HAP-1 (cell line): ENCODE data around the gene SPATA19.

Experiments used
- DNase-seq, 2 experiments: peaks; one replicate each; pipeline ENCODE4 v3.0.0-alpha.2; 2016 to 2020; ENCODE audit warnings: low spot score in 2 of 2
- H3K27me3 ChIP-seq: fragments of 250-450 bp; sonication (Bioruptor Pico); 2 replicates; pipeline ENCODE4 v1.5.1; 2020; ENCODE audit warnings: low read depth, mild to moderate bottlenecking, moderate library complexity
- H3K36me3 ChIP-seq: fragments of 250-450 bp; sonication (Bioruptor Pico); replicated peaks from 2 replicates; pipeline ENCODE4 v1.5.1; 2020; ENCODE audit warnings: mild to moderate bottlenecking
- H3K4me1 ChIP-seq: fragments of 250-450 bp; sonication (Bioruptor Pico); 2 replicates; pipeline ENCODE4 v1.5.1; 2020; ENCODE audit warnings: mild to moderate bottlenecking
- H3K4me3 ChIP-seq: fragments of 250-450 bp; sonication (Bioruptor Pico); 2 replicates; pipeline ENCODE4 v1.5.1; 2020; ENCODE audit warnings: mild to moderate bottlenecking, moderate library complexity
- H3K9me3 ChIP-seq: fragments of 250-450 bp; sonication (Bioruptor Pico); 2 replicates; pipeline ENCODE4 v1.5.1; 2020; ENCODE audit warnings: mild to moderate bottlenecking, moderate library complexity
- in situ Hi-C: fragments of 300-500 bp; cut with MboI; formaldehyde crosslinking; loops from 3 replicates; pipeline ENCODE4 v1.14.3; 2020; ENCODE audit warnings: low sequenced_read_pairs, inconsistent platforms, mixed read lengths

The SPATA19 gene

DNA sequence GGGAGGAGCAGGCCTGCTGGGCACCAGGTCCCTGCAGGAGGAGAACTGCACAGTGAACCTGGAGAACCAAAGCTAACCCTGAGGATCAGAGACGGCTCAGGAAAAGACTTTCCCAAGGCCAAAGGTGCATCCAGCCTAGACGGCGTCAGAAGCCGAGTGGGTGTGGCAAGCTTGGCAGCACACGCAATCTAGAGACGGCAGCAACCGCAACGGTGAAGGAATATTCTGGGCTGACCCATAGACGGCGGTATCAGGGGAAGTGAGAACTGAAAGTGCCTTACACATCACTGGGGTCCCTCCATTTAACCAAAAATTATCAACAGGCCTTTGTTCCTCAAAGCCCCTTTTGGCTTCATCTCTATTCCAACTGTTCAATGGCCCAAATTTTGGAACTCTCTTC, 26.2 kb downstream of the SPATA19 start:
- Histone ChIP-seq H3K9me3 (no peaks in the 10 kb centered on the region), H3K4me1 (no peaks in the 10 kb centered on the region), H3K4me3 (no peak overlapping the region), H3K27me3 (peaks cover 2% of the 10 kb centered on the region; the same call in 1 of the 2 replicates), H3K36me3 (no peaks in the 10 kb centered on the region)
- in situ Hi-C loops, result no loop called here
- no peak for DNase-seq

DNA sequence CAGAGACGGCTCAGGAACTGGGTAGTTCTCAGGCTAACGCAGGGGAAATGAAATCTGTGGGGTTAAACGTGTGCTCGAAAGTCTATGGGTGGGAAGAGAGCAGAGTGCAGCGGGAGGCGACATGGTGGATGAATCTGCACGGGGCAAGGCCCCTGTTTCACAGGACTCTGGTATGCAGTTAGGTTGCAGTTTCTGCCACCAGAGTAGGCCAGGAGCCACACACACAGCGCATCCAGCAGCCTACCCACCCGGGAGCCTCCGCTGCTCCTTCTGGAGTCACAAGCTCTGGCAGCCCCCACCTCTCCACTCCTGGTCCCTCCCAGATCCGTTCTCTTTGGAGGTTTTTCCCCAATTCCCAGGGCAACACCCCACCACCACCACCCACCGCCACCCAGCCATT, 27.0 kb downstream of the SPATA19 start:
- Histone ChIP-seq H3K27me3 (peaks cover 5% of the 10 kb centered on the region; the same call in 1 of the 2 replicates), H3K9me3 (no peaks in the 10 kb centered on the region), H3K4me1 (no peaks in the 10 kb centered on the region), H3K36me3 (no peaks in the 10 kb centered on the region), H3K4me3 (no peak overlapping the region)
- no peak for DNase-seq
- in situ Hi-C loops, result no loop called here

GRCh38 chr11:133817449-133817848, 27.9 kb downstream of the SPATA19 start:
- no peak for DNase-seq
- peaks cover 5% of the 10 kb centered on the region; the same call in 1 of the 2 replicates for H3K27me3 ChIP-seq
- in situ Hi-C loops, result no loop called here

GRCh38 chr11:133816146-133816870, 29.0 kb downstream of the SPATA19 start:
- no peak for DNase-seq
- H3K27me3 ChIP-seq, result peaks cover 5% of the 10 kb centered on the region; the same call in 1 of the 2 replicates
- no peak overlapping the region for H3K4me3 ChIP-seq
- no peaks in the 10 kb centered on the region for H3K4me1 ChIP-seq
- no peaks in the 10 kb centered on the region for H3K36me3 ChIP-seq
- in situ Hi-C loops, result no loop called here
- H3K9me3 ChIP-seq, result no peaks in the 10 kb centered on the region

More at GRCh38 chr11:133817449-133817848, 27.9 kb downstream of the SPATA19 start:
- H3K36me3 ChIP-seq, result no peaks in the 10 kb centered on the region
- H3K4me3 ChIP-seq, result no peak overlapping the region
- no peaks in the 10 kb centered on the region for H3K9me3 ChIP-seq
- no peaks in the 10 kb centered on the region for H3K4me1 ChIP-seq

GRCh38 chr11:133815636-133816035, 29.7 kb downstream of the SPATA19 start:
- in situ Hi-C loops, result no loop called here
- Histone ChIP-seq H3K27me3 (peaks cover 5% of the 10 kb centered on the region; the same call in 1 of the 2 replicates), H3K9me3 (no peaks in the 10 kb centered on the region), H3K4me1 (no peaks in the 10 kb centered on the region), H3K36me3 (no peaks in the 10 kb centered on the region), H3K4me3 (no peak overlapping the region)
- DNase-seq, result no peak

DNA sequence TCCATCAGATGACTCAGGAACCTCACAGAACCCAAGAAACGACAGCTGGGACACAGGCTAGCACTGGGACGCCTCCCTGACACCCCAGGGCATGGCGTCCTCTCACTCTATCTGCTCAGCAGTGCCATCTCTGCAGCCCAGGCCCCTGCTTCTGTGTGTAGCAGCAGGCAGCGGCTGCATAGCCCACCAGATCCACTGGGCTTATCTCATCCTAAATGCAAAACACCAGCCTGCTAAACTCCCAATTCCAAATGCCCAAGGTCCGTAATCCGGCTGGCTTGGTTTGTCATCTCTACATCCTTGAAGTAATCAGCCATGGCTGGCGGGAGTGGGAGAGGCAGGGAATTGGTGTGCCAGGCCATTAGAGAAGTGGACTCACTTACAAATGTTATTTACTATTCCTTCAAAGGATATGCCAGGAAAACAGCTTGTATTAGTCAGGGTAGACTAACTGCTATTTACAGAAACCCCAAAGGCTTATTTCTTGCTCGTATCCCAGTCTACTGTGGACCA, 30.7 kb downstream of the SPATA19 start:
- Histone ChIP-seq H3K4me3 (no peak overlapping the region), H3K27me3 (peaks cover 5% of the 10 kb centered on the region; the same call in 1 of the 2 replicates), H3K4me1 (no peaks in the 10 kb centered on the region), H3K9me3 (no peaks in the 10 kb centered on the region), H3K36me3 (no peaks in the 10 kb centered on the region)
- in situ Hi-C loops, result no loop called here
- DNase-seq, result no peak

DNA sequence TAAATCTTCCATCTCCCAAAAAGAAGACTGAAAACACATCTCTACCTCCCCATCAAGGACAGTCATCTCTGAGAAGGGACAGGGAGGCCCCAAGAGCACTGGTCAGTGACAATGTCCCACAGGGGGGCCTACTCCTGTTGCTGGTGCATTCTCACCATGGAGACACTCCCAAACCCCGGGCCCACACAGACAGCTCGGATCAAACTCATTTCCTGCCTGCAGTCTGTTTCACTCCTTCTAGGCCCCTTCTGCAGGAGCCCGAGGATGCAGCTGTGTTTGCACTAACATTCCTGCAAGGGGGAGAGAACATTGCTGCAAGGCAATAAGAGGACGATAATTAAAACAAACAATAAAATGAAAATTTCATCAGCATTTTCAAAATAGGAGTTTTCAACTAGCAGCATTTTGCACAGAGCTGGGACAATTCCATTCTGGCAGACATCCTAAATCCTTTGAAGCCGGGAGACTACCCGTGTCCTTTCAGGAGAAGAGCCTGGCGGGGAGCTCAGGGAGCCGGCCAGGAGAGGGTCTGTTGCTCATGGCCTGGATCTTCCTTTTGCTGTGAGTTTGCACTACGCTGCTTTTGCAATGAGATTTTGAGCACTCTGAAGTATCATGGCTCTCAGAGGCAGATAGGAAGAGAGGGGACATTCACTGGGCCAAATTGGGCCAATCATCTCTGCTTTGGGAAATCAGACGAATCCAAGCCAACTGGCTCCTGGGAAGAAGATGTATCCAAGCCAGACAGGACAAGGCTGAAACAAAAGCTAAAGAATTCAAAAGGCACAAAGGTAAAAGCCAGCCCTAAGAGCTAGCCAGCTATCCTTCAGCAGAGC, 33.2 kb downstream of the SPATA19 start:
- H3K4me1 ChIP-seq, result no peaks in the 10 kb centered on the region
- no peak for DNase-seq
- H3K27me3 ChIP-seq, result peaks cover 7% of the 10 kb centered on the region; the same call in 1 of the 2 replicates
- H3K9me3 ChIP-seq, result no peaks in the 10 kb centered on the region
- in situ Hi-C loops, result no loop called here
- H3K36me3 ChIP-seq, result no peaks in the 10 kb centered on the region
- H3K4me3 ChIP-seq, result no peak overlapping the region

DNA sequence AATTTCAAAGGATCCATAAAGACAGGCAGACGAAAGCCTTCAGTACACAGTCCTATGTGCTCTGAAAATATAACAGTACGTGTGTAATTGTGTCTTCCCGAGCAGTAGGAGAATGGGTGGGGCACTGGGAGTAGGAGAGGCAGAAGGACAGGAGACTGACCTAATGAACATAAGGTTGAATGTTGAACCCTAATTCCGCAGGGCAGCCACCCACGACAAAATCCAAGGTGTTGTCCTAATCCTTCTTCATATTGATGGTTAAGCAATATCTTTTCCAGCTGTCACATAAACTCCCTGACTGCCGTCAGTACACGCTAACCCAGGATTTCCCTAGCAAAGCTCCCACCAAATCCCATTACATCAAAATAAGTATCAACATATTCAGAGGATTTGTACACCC, 34.5 kb downstream of the SPATA19 start:
- DNase-seq, result no peak
- Histone ChIP-seq H3K4me1 (no peaks in the 10 kb centered on the region), H3K9me3 (no peaks in the 10 kb centered on the region), H3K36me3 (no peaks in the 10 kb centered on the region), H3K27me3 (peaks cover 7% of the 10 kb centered on the region; the same call in 1 of the 2 replicates), H3K4me3 (no peak overlapping the region)
- in situ Hi-C loops, result no loop called here

GRCh38 chr11:133809569-133810491, 35.5 kb downstream of the SPATA19 start:
- Histone ChIP-seq H3K4me3 (no peak overlapping the region), H3K4me1 (no peaks in the 10 kb centered on the region), H3K9me3 (no peaks in the 10 kb centered on the region), H3K36me3 (no peaks in the 10 kb centered on the region), H3K27me3 (peaks cover 7% of the 10 kb centered on the region; the same call in 1 of the 2 replicates)
- no peak for DNase-seq
- in situ Hi-C loops, result no loop called here

- in situ Hi-C loops, result no loop called here
These were observed 36.7 kb downstream of the SPATA19 start for GRCh38 chr11:133808393-133809140.

DNA sequence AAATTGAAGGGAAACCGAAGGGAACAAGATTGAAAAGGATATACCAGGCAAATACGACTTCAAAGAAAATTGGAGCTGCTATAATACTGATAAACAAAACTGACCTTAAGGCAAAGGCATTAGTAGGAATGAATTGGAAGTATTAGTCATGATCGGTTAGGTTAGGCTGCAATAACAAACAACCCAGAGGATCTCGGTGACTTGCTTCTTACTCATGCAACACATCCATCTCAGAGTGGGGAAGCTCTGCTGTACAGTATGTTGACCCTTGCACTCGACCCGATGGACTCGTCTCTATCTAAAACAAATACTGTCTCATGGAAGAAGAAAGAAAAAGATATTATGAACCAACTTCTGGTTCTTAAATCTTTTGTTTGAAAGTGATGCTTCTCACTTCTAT, 42.3 kb downstream of the SPATA19 start:
- in situ Hi-C loops, result no loop called here
- H3K36me3 ChIP-seq, result no peaks in the 10 kb centered on the region
- H3K9me3 ChIP-seq, result no peaks in the 10 kb centered on the region
- H3K4me3 ChIP-seq, result no peak overlapping the region
- DNase-seq, result no peak
- no peaks in the 10 kb centered on the region for H3K27me3 ChIP-seq
- H3K4me1 ChIP-seq, result no peaks in the 10 kb centered on the region

More at GRCh38 chr11:133808393-133809140, 36.7 kb downstream of the SPATA19 start:
- DNase-seq, result no peak
- Histone ChIP-seq H3K9me3 (no peaks in the 10 kb centered on the region), H3K27me3 (peaks cover 4% of the 10 kb centered on the region; the same call in 1 of the 2 replicates), H3K36me3 (no peaks in the 10 kb centered on the region), H3K4me3 (no peak overlapping the region), H3K4me1 (no peaks in the 10 kb centered on the region)

DNA sequence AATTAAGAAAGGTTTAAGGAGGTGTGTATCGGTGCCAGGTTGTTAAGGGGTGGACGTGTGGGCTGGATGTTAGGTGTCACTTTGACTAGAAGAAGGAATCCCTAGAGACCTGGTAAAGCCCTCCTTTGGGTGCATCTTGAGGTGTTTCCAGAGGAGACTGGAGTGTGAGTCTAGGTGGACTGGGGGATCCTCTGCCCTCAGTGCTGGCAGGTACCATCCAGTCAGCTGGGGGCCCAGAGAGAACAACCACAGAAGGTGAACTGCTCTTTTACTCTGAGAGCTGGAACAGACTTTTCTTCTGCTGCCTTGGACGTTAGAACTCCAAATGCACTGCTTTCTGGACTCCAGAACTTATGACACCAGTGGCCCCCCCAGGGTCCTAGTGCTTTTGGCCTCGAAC, 44.0 kb downstream of the SPATA19 start:
- no peaks in the 10 kb centered on the region for H3K4me1 ChIP-seq
- in situ Hi-C loops, result no loop called here
- no peak overlapping the region for H3K4me3 ChIP-seq
- H3K9me3 ChIP-seq, result no peaks in the 10 kb centered on the region
- no peaks in the 10 kb centered on the region for H3K27me3 ChIP-seq
- no peaks in the 10 kb centered on the region for H3K36me3 ChIP-seq
- no peak for DNase-seq
